Measurements from ENCODE around the gene COL23A1.

COL23A1 gene

GRCh38 chr5:178536541-178537466 is 53.4 kb downstream of the COL23A1 start:
- Mint-ChIP-seq H3K27ac (no peak overlapping the region), H3K27me3 (no peaks in the 10 kb centered on the region), H3K36me3 (ENCODE audit: low read depth) (no peaks in the 10 kb centered on the region), H3K4me1 (ENCODE audit: low read depth) (no peaks in the 10 kb centered on the region), H3K4me3 (no peak overlapping the region), H3K9me3 (no peaks in the 10 kb centered on the region)
- DNase-seq, result no peak

- H3K27me3 Mint-ChIP-seq, result no peaks in the 10 kb centered on the region
- no peak overlapping the region for H3K27ac Mint-ChIP-seq
- no peaks in the 10 kb centered on the region for H3K36me3 Mint-ChIP-seq (ENCODE audit: low read depth)
- H3K4me3 Mint-ChIP-seq, result no peak overlapping the region
- H3K9me3 Mint-ChIP-seq, result no peaks in the 10 kb centered on the region
- no peak for DNase-seq
- no peaks in the 10 kb centered on the region for H3K4me1 Mint-ChIP-seq (ENCODE audit: low read depth)
Measured at GRCh38 chr5:178535299-178536175, 54.7 kb downstream of the COL23A1 start.

DNA sequence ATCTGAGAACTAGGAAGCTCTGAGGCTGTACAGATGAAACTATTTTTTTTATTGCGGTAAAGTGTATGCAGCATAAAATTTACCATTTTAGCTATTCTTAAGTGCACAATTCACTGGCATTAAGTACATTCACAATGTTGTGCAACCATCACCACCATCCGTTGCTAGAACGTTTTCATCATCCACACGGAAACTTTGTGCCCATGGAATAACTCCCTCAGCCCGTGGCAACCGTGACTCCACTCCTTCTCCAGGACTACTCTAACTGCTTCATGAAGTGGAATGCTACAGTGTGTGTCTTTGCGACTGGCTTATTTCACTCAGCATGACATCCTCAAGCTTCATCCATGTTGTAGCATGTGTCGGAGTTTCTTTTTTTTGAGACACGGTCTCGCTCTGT is 57.1 kb downstream of the COL23A1 start:
- H3K4me3 Mint-ChIP-seq, result no peak overlapping the region
- H3K27me3 Mint-ChIP-seq, result no peaks in the 10 kb centered on the region
- no peaks in the 10 kb centered on the region for H3K36me3 Mint-ChIP-seq (ENCODE audit: low read depth)
- no peak for DNase-seq
- no peaks in the 10 kb centered on the region for H3K4me1 Mint-ChIP-seq (ENCODE audit: low read depth)
- H3K27ac Mint-ChIP-seq, result no peak overlapping the region
- H3K9me3 Mint-ChIP-seq, result no peaks in the 10 kb centered on the region

DNA sequence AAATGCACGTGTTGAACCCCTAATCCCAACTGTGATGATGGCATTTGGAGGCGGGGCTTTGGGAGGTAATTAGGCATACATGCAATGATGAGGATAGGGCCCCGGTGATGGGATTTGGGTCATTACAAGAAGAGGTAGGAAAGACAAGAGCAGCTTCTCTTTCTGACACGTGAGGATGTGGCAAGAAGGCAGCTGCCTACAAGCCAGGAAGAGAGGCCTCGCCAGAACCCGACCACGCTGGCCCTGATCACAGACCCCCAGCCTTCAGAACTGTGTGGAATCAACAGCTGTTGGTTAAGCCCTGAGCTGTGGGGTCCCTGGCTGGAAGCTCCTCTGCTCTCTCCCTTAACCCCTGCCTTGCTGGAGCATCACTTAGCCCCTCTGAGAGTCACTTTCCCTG is 57.5 kb downstream of the COL23A1 start:
- H3K27me3 Mint-ChIP-seq, result no peaks in the 10 kb centered on the region
- no peaks in the 10 kb centered on the region for H3K9me3 Mint-ChIP-seq
- no peaks in the 10 kb centered on the region for H3K36me3 Mint-ChIP-seq (ENCODE audit: low read depth)
- DNase-seq, result no peak
- H3K4me1 Mint-ChIP-seq (ENCODE audit: low read depth), result no peaks in the 10 kb centered on the region
- no peak overlapping the region for H3K4me3 Mint-ChIP-seq
- H3K27ac Mint-ChIP-seq, result no peak overlapping the region

DNA sequence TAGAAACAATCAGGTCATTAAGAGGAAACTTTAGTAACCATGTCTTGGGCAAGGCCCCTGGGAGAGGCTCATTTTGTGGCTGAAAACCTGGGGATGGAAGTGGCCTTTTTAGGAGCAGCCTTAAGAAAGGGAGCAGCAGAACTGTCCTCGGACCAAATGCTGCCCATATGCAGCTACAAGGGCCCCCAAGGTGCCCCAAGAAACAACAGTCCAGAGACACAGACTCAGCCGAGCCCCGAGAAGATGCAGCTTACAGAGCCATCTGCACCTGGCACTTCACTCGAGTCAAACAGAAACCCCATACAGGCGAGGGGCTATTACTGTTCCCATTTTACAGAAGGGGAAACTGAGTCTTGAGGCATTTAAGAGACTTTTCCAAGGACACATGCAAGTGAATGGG is 58.0 kb downstream of the COL23A1 start:
- no peaks in the 10 kb centered on the region for H3K4me1 Mint-ChIP-seq (ENCODE audit: low read depth)
- H3K27me3 Mint-ChIP-seq, result no peaks in the 10 kb centered on the region
- no peaks in the 10 kb centered on the region for H3K36me3 Mint-ChIP-seq (ENCODE audit: low read depth)
- no peaks in the 10 kb centered on the region for H3K9me3 Mint-ChIP-seq
- DNase-seq, result no peak
- H3K27ac Mint-ChIP-seq, result no peak overlapping the region
- no peak overlapping the region for H3K4me3 Mint-ChIP-seq

GRCh38 chr5:178531786-178532185 is 58.4 kb downstream of the COL23A1 start:
- Mint-ChIP-seq H3K27me3 (no peaks in the 10 kb centered on the region), H3K36me3 (ENCODE audit: low read depth) (no peaks in the 10 kb centered on the region), H3K4me1 (ENCODE audit: low read depth) (no peaks in the 10 kb centered on the region), H3K9me3 (no peaks in the 10 kb centered on the region), H3K4me3 (no peak overlapping the region), H3K27ac (no peak overlapping the region)
- DNase-seq, result no peak

DNA sequence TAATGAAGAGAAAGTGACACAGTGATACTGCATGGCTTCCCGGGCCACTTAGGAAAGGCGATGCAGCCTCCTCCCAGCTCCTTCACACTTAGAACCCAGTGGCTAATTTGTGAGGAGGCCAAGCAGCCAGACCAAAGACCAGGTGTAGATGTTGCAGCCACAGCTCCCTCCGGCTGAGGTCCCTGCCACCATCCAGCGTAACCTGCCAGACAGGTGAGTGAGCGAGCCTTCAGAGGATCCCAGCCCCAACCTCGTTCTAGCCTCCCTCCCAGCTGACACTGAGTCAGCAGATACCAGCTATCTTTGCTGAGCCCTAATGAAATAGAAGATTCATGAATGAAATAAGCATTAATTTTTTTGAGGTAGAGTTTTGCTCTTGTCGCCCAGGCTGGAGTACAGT is 59.7 kb downstream of the COL23A1 start:
- no peaks in the 10 kb centered on the region for H3K36me3 Mint-ChIP-seq (ENCODE audit: low read depth)
- H3K9me3 Mint-ChIP-seq, result no peaks in the 10 kb centered on the region
- H3K27ac Mint-ChIP-seq, result no peak overlapping the region
- H3K4me3 Mint-ChIP-seq, result no peak overlapping the region
- H3K27me3 Mint-ChIP-seq, result no peaks in the 10 kb centered on the region
- H3K4me1 Mint-ChIP-seq (ENCODE audit: low read depth), result no peaks in the 10 kb centered on the region
- no peak for DNase-seq

GRCh38 chr5:178529080-178529479 is 61.1 kb downstream of the COL23A1 start:
- no peak overlapping the region for H3K4me3 Mint-ChIP-seq
- H3K27me3 Mint-ChIP-seq, result no peaks in the 10 kb centered on the region

DNA sequence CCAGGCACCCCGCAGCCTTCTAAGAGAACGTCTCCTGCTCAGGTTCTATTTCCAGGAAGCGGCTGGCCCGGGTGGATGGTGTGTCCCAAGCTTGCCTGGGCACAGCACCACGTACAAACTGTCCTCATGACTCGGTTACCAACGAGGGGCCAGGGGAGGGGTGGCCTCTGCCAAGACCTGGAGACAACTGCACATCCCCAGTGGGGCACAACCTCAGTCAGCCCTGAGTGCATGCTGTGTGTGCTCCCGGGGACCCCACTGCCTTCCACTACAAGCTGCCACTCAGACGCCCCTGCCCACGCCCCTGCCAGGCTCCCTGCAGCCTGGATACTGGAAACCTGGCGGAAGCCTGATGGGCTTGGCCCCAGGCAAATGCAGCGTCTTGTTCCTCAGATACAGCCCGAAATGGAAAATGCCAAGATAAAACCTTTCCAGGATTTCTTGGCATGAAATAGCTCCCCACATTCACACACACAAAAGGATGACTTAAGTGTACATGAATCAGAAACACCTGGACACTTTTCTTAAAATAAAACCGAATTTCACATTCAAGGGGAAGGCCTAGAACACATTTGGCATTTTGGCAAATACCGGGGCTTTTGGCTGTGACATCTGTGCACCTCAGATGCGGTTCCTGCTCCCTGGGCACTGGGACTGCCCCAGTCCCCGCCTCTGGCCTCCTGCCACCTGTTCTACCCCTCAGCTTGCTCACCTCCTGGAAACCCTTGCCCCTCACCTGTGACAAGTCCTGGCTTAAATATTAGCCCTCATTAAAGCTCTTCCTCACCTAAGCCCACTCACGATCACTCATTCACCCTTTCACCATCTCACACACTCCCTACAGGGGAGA is 62.5 kb downstream of the COL23A1 start:
- no peaks in the 10 kb centered on the region for H3K27me3 Mint-ChIP-seq
- H3K4me1 Mint-ChIP-seq (ENCODE audit: low read depth), result no peaks in the 10 kb centered on the region
- H3K4me3 Mint-ChIP-seq, result no peak overlapping the region
- no peaks in the 10 kb centered on the region for H3K9me3 Mint-ChIP-seq
- no peak overlapping the region for H3K27ac Mint-ChIP-seq
- no peak for DNase-seq
- no peaks in the 10 kb centered on the region for H3K36me3 Mint-ChIP-seq (ENCODE audit: low read depth)

More at GRCh38 chr5:178529080-178529479, 61.1 kb downstream of the COL23A1 start:
- Mint-ChIP-seq H3K36me3 (ENCODE audit: low read depth) (no peaks in the 10 kb centered on the region), H3K4me1 (ENCODE audit: low read depth) (no peaks in the 10 kb centered on the region), H3K27ac (no peak overlapping the region), H3K9me3 (no peaks in the 10 kb centered on the region)
- no peak for DNase-seq

DNA sequence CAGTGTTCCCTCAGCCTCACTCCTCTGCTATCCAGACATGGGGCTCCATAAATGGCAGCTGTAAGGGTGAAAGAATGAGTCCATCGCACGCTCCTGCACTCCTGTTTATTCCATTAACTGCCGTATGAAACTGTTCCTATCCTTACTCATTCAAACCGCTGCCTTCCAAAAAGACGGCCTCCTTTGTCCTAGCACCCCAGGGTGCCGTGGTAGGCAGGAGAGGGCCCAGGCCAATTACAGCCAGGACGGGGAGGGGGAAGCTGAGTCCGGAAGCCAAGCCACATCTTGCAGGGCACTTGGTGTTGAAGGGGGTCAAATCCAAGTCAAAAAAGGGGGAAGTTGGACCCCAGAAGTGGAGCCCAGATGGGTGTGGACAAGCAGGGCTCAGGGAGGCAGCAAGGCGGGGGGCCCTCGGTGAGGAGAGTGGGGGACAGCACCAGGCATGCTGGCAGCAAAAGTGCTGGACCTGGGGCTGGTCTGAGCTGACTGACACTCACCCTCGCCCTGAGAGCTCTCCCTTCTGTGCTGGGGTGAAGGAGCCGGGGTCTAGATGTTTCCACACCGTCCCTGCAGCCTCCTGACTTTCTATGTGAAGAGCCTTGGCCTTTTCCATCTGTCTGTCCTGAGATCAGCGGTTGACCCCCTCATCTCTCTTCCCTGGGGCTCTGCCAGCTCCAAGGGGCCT is 63.3 kb downstream of the COL23A1 start:
- Mint-ChIP-seq H3K27ac (no peak overlapping the region), H3K9me3 (no peaks in the 10 kb centered on the region), H3K27me3 (no peaks in the 10 kb centered on the region), H3K4me1 (ENCODE audit: low read depth) (no peaks in the 10 kb centered on the region), H3K36me3 (ENCODE audit: low read depth) (no peaks in the 10 kb centered on the region), H3K4me3 (no peak overlapping the region)
- no peak for DNase-seq

- no peaks in the 10 kb centered on the region for H3K27me3 Mint-ChIP-seq
- H3K4me1 Mint-ChIP-seq (ENCODE audit: low read depth), result no peaks in the 10 kb centered on the region
- H3K27ac Mint-ChIP-seq, result no peak overlapping the region
- no peak overlapping the region for H3K4me3 Mint-ChIP-seq
- H3K9me3 Mint-ChIP-seq, result no peaks in the 10 kb centered on the region
- no peaks in the 10 kb centered on the region for H3K36me3 Mint-ChIP-seq (ENCODE audit: low read depth)
- no peak for DNase-seq
Measured at GRCh38 chr5:178525906-178526732, 64.1 kb downstream of the COL23A1 start.

- H3K4me1 Mint-ChIP-seq (ENCODE audit: low read depth), result no peaks in the 10 kb centered on the region
- H3K9me3 Mint-ChIP-seq, result no peaks in the 10 kb centered on the region
- no peaks in the 10 kb centered on the region for H3K36me3 Mint-ChIP-seq (ENCODE audit: low read depth)
- H3K4me3 Mint-ChIP-seq, result no peak overlapping the region
- no peaks in the 10 kb centered on the region for H3K27me3 Mint-ChIP-seq
- no peak overlapping the region for H3K27ac Mint-ChIP-seq
- no peak for DNase-seq
Measured at GRCh38 chr5:178524093-178524882, 65.9 kb downstream of the COL23A1 start.

GRCh38 chr5:178522361-178522760 is 67.8 kb downstream of the COL23A1 start:
- Mint-ChIP-seq H3K4me1 (ENCODE audit: low read depth) (no peaks in the 10 kb centered on the region), H3K27me3 (no peaks in the 10 kb centered on the region), H3K36me3 (ENCODE audit: low read depth) (no peaks in the 10 kb centered on the region), H3K27ac (no peak overlapping the region), H3K4me3 (no peak overlapping the region), H3K9me3 (no peaks in the 10 kb centered on the region)
- no peak for DNase-seq
